ENCODE measurements around the gene IQCK. TPM values are rescaled to one million over a fixed set of nuclear protein-coding genes. Genes with fewer than 3 reads are reported as not detected.

The IQCK gene
- total and polyA plus RNA-seq, 3 donors from 2014 or later, result 77.8 to 102 (median 91.3) TPM

- DNase-seq, result no peak
- 84 to 87% methylated on average over 11 of the region's 11 CpGs for WGBS, 2 donors
- Histone ChIP-seq H3K36me3 (ENCODE audit: low read depth, missing control alignments) (no peaks in the 10 kb centered on the region), H3K27ac (no peak overlapping the region), H3K4me3 (no peak overlapping the region), H3K9me3 (no peaks in the 10 kb centered on the region), H3K27me3 (no peaks in the 10 kb centered on the region), H3K4me1 (no peaks in the 10 kb centered on the region)
- TF ChIP-seq POLR2A (IDR thresholded peaks at IDR 0.05) (no peak), CTCF (IDR thresholded peaks at IDR 0.05) (no peak)
- intact Hi-C loops (cut with DNase I; ENCODE audit: low total_unique reads), result no loop called here
Measured at GRCh38 chr16:19844945-19845641, 127.0 kb downstream of the IQCK start.

GRCh38 chr16:19846436-19846835 is 128.4 kb downstream of the IQCK start:
- Histone ChIP-seq H3K27ac (no peak overlapping the region), H3K27me3 (no peaks in the 10 kb centered on the region), H3K36me3 (ENCODE audit: low read depth, missing control alignments) (no peaks in the 10 kb centered on the region), H3K9me3 (no peaks in the 10 kb centered on the region), H3K4me1 (no peaks in the 10 kb centered on the region), H3K4me3 (no peak overlapping the region)
- no peak for TF ChIP-seq CTCF (IDR thresholded peaks at IDR 0.05)
- TF ChIP-seq POLR2A (IDR thresholded peaks at IDR 0.05), result no peak
- 68 to 70% methylated on average over 5 of the region's 5 CpGs for WGBS, 2 donors
- intact Hi-C loops (cut with DNase I; ENCODE audit: low total_unique reads), result no loop called here
- DNase-seq, result no peak

- Histone ChIP-seq H3K4me3 (no peak overlapping the region), H3K4me1 (no peaks in the 10 kb centered on the region), H3K9me3 (no peaks in the 10 kb centered on the region), H3K36me3 (ENCODE audit: low read depth, missing control alignments) (no peaks in the 10 kb centered on the region), H3K27me3 (no peaks in the 10 kb centered on the region), H3K27ac (no peak overlapping the region)
- TF ChIP-seq POLR2A (IDR thresholded peaks at IDR 0.05) (no peak), CTCF (IDR thresholded peaks at IDR 0.05) (no peak)
- intact Hi-C loops (cut with DNase I; ENCODE audit: low total_unique reads), result no loop called here
- 84 to 95% methylated on average over 3 of the region's 3 CpGs for WGBS, 2 donors
- DNase-seq, result no peak
Measured at GRCh38 chr16:19848756-19849155, 130.7 kb downstream of the IQCK start.

GRCh38 chr16:19850131-19850817 is 132.2 kb downstream of the IQCK start:
- Histone ChIP-seq H3K4me1 (no peaks in the 10 kb centered on the region), H3K27ac (no peak overlapping the region), H3K36me3 (ENCODE audit: low read depth, missing control alignments) (no peaks in the 10 kb centered on the region), H3K9me3 (no peaks in the 10 kb centered on the region), H3K4me3 (no peak overlapping the region), H3K27me3 (no peaks in the 10 kb centered on the region)
- TF ChIP-seq CTCF (IDR thresholded peaks at IDR 0.05) (no peak), POLR2A (IDR thresholded peaks at IDR 0.05) (no peak)
- intact Hi-C loops (cut with DNase I; ENCODE audit: low total_unique reads), result no loop called here
- 94 to 95% methylated on average over 11 of the region's 11 CpGs for WGBS, 2 donors
- no peak for DNase-seq

Data from testis (tissue), 3 donors.